H1 (cell line): ENCODE data around the gene SLC5A11. TPM values are rescaled to one million over a fixed set of nuclear protein-coding genes. Genes with fewer than 3 reads are reported as not detected.

Experiments used
- CHD1 ChIP-seq: IDR thresholded peaks from 2 replicates; pipeline ENCODE4 v1.6.1; 2012; ENCODE audit warnings: low read depth, low read length, improper control_type of control experiment
- JUN ChIP-seq: IDR thresholded peaks from 2 replicates; pipeline ENCODE4 v1.6.1; 2011; ENCODE audit warnings: low read depth, mild to moderate bottlenecking, improper control_type of control experiment, low read length
- PHF8 ChIP-seq: fragments of 200-600 bp; sonication (generic); conservative IDR thresholded peaks from 2 replicates; pipeline ENCODE4 v1.7.1; 2012; ENCODE audit warnings: low read depth, mild to moderate bottlenecking, inconsistent platforms, low read length, moderate library complexity
- RBBP5 ChIP-seq: IDR thresholded peaks from 2 replicates; pipeline ENCODE4 v1.7.1; 2012; ENCODE audit warnings: low read depth, mild to moderate bottlenecking, inconsistent platforms, low read length, moderate library complexity, borderline replicate concordance
- polyA plus RNA-seq, 7 experiments: library from polyadenylated mRNA; depleted of rRNA in 3 of 7; stranded (reverse) in 5 of 7; unstranded in 2 of 7; fragments of >200 nt in 5 of 7; fragments of 200-250 nt in 2 of 7; gene quantifications; 1 replicate in 5 of 7; 2 replicates in 1 of 7; 4 replicates in 1 of 7; pipeline versions ENCODE4 v1.2.1 to v1.2.3, GENCODE V29; 2011 to 2013; ENCODE audit warnings: missing spikeins in 2 of 7, mixed read lengths in 2 of 7
- total RNA-seq: library from RNA; stranded (reverse); fragmentation: NEBNext Ultra II Directional; extraction: Animal tissue kit (Norgen Biotek cat#: 25700); gene quantifications from 2 replicates; pipeline ENCODE4 v1.2.1, GENCODE V29; 2021

SLC5A11 gene
- total and polyA plus RNA-seq, 2 of the 8 experiments (the other 6 are each of a cell fraction or from before 2014, with no cell fraction given), result 0.26 to 0.59 TPM

GRCh38 chr16:24875466-24875865 lies 29.7 kb downstream of the SLC5A11 start (continued):
- no peak for TF ChIP-seq PHF8
- TF ChIP-seq RBBP5, result no peak
- no peak for TF ChIP-seq JUN
- TF ChIP-seq CHD1, result no peak
